Endodermal cell (in vitro differentiated cells): Measurements from ENCODE around the gene CLIC1. TPM values are rescaled to one million over a fixed set of nuclear protein-coding genes. Genes with fewer than 3 reads are reported as not detected.

Experiments
- DNase-seq: peaks from one replicate; pipeline ENCODE4 v3.0.0-alpha.2; 2017
- H3K27ac ChIP-seq: 2 replicates; pipeline ENCODE4 v1.5.1; 2013; ENCODE audit warnings: mild to moderate bottlenecking, low read depth, low read length, moderate library complexity
- H3K27me3 ChIP-seq: 2 replicates; pipeline ENCODE4 v1.6.1; 2013; ENCODE audit warnings: mild to moderate bottlenecking, low read length, moderate library complexity; ENCODE audit not compliant: insufficient read depth, control insufficient read depth, poor library complexity, severe bottlenecking
- H3K36me3 ChIP-seq: 2 replicates; pipeline ENCODE4 v1.7.0; 2013; ENCODE audit warnings: mild to moderate bottlenecking, low read length, moderate library complexity; ENCODE audit not compliant: control insufficient read depth, insufficient read depth
- H3K4me1 ChIP-seq: one replicate; pipeline ENCODE4 v1.7.0; 2013; ENCODE audit warnings: low read length; ENCODE audit not compliant: control insufficient read depth, insufficient read depth
- H3K4me3 ChIP-seq: 2 replicates; pipeline ENCODE4 v1.5.1; 2013; ENCODE audit warnings: mild to moderate bottlenecking, low read length, moderate library complexity
- H3K9ac ChIP-seq: 2 replicates; pipeline ENCODE4 v1.6.1; 2013; ENCODE audit warnings: mild to moderate bottlenecking, low read length, moderate library complexity; ENCODE audit not compliant: poor library complexity, severe bottlenecking; ENCODE audit errors: extremely low read depth
- H3K9me3 ChIP-seq: 2 replicates; pipeline ENCODE4 v1.6.1; 2013; ENCODE audit warnings: mild to moderate bottlenecking, low read length, moderate library complexity; ENCODE audit not compliant: control insufficient read depth
- H3K27ac Mint-ChIP-seq: 2 replicates; pipeline ENCODE4 v1.8.0; 2020; ENCODE audit warnings: mixed read lengths
- H3K27me3 Mint-ChIP-seq: 2 replicates; pipeline ENCODE4 v1.8.0; 2021; ENCODE audit warnings: mild to moderate bottlenecking, mixed read lengths; ENCODE audit not compliant: insufficient read depth
- H3K36me3 Mint-ChIP-seq: 2 replicates; pipeline ENCODE4 v1.8.0; 2020; ENCODE audit warnings: low read depth, mixed read lengths
- H3K4me1 Mint-ChIP-seq: 2 replicates; pipeline ENCODE4 v1.8.0; 2020; ENCODE audit warnings: mixed read lengths
- H3K4me3 Mint-ChIP-seq: 2 replicates; pipeline ENCODE4 v1.8.0; 2020; ENCODE audit warnings: mild to moderate bottlenecking, moderate library complexity, mixed read lengths
- H3K9me3 Mint-ChIP-seq: 2 replicates; pipeline ENCODE4 v1.8.0; 2020; ENCODE audit warnings: mild to moderate bottlenecking, mixed read lengths
- CTCF ChIP-seq: fragments of 200-600 bp; sonication (generic); conservative IDR thresholded peaks from 2 replicates; pipeline ENCODE4 v1.5.0; 2021; ENCODE audit warnings: antibody characterized with exemption, mild to moderate bottlenecking
- WGBS, 2 experiments: methylation state at CpG; one replicate each; pipeline versions ENCODE4 v1.1.5 to v1.1.7; 2013; ENCODE audit warnings: missing lambda C conversion rate in 2 of 2, mixed read lengths in 1 of 2; ENCODE audit not compliant: insufficient coverage in 1 of 2, insufficient read length in 1 of 2; 5-methylcytosine and 5-hydroxymethylcytosine counted together
- total RNA-seq, 2 donors: library from RNA; stranded (reverse); fragmentation: NEBNext Ultra II Directional in 1 of 2; extraction: Animal tissue kit (Norgen Biotek cat#: 25700) in 1 of 2; gene quantifications; 2 replicates in 1 of 2; 3 replicates in 1 of 2; pipeline ENCODE4 v1.2.1, GENCODE V29; 2021

Gene CLIC1
- total RNA-seq, 2 donors from 2014 or later, result 289 to 380 TPM

DNA sequence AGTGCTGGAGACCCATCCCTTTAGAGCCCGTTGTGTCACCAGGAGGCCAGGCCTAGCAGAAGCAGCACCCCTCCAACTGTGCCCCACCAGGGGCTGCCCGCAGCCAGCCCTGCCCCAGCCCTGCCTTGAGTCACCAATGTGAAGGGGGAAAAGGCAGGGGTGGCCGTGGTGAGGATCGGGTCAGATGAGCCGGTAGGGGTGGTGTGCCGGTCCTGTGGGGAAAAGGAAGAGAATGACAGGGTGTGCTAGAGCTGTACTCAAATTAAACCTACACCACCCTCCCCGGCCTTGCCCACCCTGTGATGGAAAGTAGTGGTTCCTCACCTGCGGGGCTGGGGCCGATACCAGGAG, 29.2 kb upstream of the CLIC1 start:
- peaks cover 18% of the 10 kb centered on the region for H3K4me1 Mint-ChIP-seq
- 92 to 100% methylated on average over 3 to 9 of the region's 9 CpGs for WGBS, 2 experiments
- no peak for DNase-seq
- H3K27ac ChIP-seq, result no peak overlapping the region
- H3K27me3 Mint-ChIP-seq, result no peaks in the 10 kb centered on the region
- H3K36me3 Mint-ChIP-seq, result peaks cover 19% of the 10 kb centered on the region
- H3K4me1 ChIP-seq, result no peaks in the 10 kb centered on the region
- peak overlapping the region; percentile 51 for H3K4me3 Mint-ChIP-seq
- peak overlapping the region; percentile 41 for H3K27ac Mint-ChIP-seq
- H3K9me3 Mint-ChIP-seq, result no peaks in the 10 kb centered on the region
- H3K27me3 ChIP-seq, result no peaks in the 10 kb centered on the region
- no peak overlapping the region for H3K9ac ChIP-seq
- H3K36me3 ChIP-seq, result no peaks in the 10 kb centered on the region
- H3K9me3 ChIP-seq, result no peaks in the 10 kb centered on the region
- no peak overlapping the region for H3K4me3 ChIP-seq
- no peak for TF ChIP-seq CTCF

DNA sequence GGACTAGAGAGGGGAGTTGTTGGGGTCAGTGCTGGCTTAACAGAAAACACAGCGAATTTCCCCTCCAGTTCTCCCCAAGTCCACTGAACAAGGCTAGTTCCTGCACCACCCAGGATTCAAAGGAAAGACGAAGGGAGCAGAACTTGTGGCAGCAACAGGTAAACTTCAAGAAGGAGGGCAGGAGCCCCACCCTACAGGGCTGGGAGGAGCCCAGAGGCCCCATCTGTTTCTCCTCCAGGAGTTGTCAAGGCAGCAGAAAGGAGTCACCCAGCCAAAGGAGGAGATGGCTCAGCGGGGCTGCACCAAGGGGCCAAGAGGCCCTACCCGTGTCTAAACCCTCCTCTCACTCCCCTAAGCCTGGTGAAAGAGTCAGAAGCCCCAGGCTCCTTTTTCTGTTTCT, 27.9 kb upstream of the CLIC1 start:
- Mint-ChIP-seq H3K9me3 (no peaks in the 10 kb centered on the region), H3K27ac (peak overlapping the region; percentile 67), H3K36me3 (peaks cover 23% of the 10 kb centered on the region), H3K4me1 (peaks cover 18% of the 10 kb centered on the region), H3K27me3 (no peaks in the 10 kb centered on the region), H3K4me3 (no peak overlapping the region)
- DNase-seq, result no peak
- Histone ChIP-seq H3K4me3 (no peak overlapping the region), H3K36me3 (no peaks in the 10 kb centered on the region), H3K4me1 (no peaks in the 10 kb centered on the region), H3K27me3 (no peaks in the 10 kb centered on the region), H3K9me3 (no peaks in the 10 kb centered on the region), H3K9ac (no peak overlapping the region), H3K27ac (no peak overlapping the region)
- no peak for TF ChIP-seq CTCF
- WGBS, 2 experiments, result 88 to 93% methylated on average over 2 to 4 of the region's 4 CpGs

- H3K4me3 Mint-ChIP-seq, result no peak overlapping the region
- no peak overlapping the region for H3K9ac ChIP-seq
- WGBS, 2 experiments, result 0 to 39% methylated on average over 1 of the region's 1 CpG
Measured at GRCh38 chr6:31763619-31763940, 27.2 kb upstream of the CLIC1 start.

More at GRCh38 chr6:31763619-31763940, 27.2 kb upstream of the CLIC1 start:
- Mint-ChIP-seq H3K4me1 (peaks cover 18% of the 10 kb centered on the region), H3K27me3 (no peaks in the 10 kb centered on the region), H3K36me3 (peaks cover 25% of the 10 kb centered on the region), H3K9me3 (no peaks in the 10 kb centered on the region), H3K27ac (peak overlapping the region; percentile 77)
- Histone ChIP-seq H3K9me3 (no peaks in the 10 kb centered on the region), H3K4me3 (no peak overlapping the region), H3K27me3 (no peaks in the 10 kb centered on the region), H3K4me1 (no peaks in the 10 kb centered on the region), H3K36me3 (no peaks in the 10 kb centered on the region), H3K27ac (peak overlapping the region; percentile 86)
- no peak for TF ChIP-seq CTCF
- DNase-seq, result peak; percentile 86
